VCaP (cell line): ENCODE measurements around the gene ABCA3.

Experiments
- H3K27ac ChIP-seq: fragments of 450-650 bp; 2 replicates; pipeline ENCODE4 v1.5.1; 2017
- TF ChIP-seq, protein P1 (sequence below): fragments of 450-650 bp; conservative IDR thresholded peaks from 2 replicates; pipeline ENCODE4 v1.5.1; 2017; ENCODE audit warnings: mild to moderate bottlenecking, moderate library complexity

Gene ABCA3

DNA sequence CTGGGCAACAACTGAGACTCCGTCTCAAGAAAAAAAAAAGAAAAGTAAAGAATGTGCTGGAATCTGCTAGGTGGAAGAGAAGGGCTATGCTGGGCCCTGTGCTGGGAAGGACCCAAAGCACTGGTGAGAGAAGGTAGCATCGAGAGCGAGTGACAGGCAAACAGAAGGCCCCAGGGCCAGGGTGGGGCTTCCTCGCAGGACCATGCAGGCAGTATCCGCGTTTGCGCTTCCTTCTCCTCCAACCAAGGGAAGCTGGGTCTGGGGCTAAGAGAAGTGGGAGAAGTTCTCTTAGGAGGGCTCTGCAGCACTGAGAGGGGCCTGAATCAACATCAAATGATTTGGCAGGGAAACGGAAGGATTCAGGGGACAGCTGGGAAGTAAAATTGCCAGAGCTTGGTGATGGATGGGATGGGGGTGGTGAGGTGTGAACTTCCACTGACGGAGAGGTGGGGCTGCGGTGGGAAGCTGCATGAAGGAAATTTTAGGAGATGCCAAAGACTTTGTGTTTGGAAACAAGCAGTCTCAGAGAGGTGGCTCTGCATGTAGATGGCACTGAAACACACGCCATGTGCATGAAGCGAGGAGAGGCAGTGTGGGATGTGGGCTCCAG is 83.9 kb downstream of the ABCA3 start:
- TF ChIP-seq, protein P1, sequence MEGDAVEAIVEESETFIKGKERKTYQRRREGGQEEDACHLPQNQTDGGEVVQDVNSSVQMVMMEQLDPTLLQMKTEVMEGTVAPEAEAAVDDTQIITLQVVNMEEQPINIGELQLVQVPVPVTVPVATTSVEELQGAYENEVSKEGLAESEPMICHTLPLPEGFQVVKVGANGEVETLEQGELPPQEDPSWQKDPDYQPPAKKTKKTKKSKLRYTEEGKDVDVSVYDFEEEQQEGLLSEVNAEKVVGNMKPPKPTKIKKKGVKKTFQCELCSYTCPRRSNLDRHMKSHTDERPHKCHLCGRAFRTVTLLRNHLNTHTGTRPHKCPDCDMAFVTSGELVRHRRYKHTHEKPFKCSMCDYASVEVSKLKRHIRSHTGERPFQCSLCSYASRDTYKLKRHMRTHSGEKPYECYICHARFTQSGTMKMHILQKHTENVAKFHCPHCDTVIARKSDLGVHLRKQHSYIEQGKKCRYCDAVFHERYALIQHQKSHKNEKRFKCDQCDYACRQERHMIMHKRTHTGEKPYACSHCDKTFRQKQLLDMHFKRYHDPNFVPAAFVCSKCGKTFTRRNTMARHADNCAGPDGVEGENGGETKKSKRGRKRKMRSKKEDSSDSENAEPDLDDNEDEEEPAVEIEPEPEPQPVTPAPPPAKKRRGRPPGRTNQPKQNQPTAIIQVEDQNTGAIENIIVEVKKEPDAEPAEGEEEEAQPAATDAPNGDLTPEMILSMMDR, result no peak
- no peak overlapping the region for H3K27ac ChIP-seq

DNA sequence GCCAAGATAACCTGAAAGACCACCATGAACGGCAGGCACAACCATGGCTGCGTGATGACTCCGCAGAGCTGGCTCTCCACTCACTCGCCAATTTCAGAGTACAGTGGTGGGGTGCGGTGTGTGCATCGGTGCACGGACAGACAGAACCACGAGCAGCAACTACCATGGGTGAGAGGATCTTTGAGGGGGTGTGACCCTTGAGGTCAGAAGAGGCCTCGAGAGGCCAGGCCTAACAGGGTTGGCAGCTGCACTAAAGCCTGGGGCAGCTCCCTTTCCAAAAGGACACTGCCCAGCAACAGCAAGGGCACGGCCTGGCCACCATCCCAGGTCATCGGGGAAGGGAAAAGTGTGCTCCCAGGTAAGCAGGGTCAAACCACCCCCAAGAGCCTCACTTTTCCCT is 87.2 kb downstream of the ABCA3 start:
- H3K27ac ChIP-seq, result no peak overlapping the region

DNA sequence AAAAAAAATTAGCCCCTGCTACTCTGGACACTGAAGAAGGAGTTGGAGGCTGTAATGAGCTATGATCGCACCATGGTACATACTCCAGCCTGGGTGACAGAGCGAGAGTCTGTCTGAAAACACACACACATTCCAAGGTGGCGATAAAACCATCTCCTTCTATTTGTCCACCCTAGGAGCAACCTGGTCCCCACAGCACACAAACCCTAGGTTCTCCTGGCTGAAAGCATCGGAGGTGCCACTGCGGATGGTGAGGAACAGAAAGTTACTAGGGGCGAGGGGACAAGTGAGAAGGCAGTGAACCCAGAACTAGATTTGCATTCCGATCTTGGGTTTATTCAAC is 87.8 kb downstream of the ABCA3 start:
- TF ChIP-seq, protein P1, result no peak
- peak overlapping the region; percentile 87 for H3K27ac ChIP-seq

More for the DNA sequence above, 87.2 kb downstream of the ABCA3 start:
- TF ChIP-seq, protein P1, result no peak

DNA sequence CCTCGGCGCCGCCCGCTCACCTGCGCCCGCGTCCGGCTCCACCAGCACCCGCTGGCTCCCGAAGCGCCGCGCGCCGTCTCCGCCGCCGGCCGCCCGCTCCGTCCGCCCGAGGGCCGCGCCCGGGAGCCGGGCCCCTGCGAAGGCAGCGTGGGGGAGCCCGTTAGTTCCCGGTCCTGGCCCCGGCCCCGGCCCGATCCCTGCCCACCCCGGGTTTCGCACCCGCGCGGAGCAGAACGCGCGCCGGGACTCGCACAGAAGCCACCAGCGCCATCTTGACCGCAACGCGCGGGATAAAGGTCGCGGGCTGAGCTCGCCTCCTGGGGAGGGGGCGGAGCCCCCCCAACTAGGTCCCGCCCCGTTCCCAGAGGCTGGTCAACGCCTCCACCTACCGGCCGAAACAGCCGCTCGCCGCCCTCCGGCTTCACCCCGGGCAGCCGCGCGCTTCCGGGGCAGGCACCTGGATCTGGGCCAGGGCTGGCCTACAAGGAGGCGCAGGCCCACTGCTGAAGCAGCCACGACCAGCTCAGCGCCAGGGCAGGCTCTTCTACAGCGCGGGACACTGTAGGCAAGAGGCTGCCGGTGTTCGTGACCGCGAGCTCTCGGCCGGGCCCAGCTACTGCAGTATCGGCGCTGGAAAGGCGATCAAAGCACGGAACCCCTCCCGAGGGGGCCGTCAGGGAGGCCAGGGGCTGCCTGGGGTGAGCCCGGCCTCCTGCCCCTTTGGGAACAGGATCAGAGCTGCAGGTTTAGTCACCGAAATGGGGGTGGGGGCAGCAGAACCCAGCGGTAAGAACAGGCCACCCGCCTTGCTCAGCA is 89.0 kb downstream of the ABCA3 start, which contains the start of gene ECI1:
Gene ECI1, minus strand, starts transcription at position 292 of the 816 bp plus-strand sequence. Its CDS starts 21 bp downstream, at position 271.
- TF ChIP-seq, protein P1, result peak; percentile 66
- peak within 1 kb of the TSS; percentile 87 for H3K27ac ChIP-seq

DNA sequence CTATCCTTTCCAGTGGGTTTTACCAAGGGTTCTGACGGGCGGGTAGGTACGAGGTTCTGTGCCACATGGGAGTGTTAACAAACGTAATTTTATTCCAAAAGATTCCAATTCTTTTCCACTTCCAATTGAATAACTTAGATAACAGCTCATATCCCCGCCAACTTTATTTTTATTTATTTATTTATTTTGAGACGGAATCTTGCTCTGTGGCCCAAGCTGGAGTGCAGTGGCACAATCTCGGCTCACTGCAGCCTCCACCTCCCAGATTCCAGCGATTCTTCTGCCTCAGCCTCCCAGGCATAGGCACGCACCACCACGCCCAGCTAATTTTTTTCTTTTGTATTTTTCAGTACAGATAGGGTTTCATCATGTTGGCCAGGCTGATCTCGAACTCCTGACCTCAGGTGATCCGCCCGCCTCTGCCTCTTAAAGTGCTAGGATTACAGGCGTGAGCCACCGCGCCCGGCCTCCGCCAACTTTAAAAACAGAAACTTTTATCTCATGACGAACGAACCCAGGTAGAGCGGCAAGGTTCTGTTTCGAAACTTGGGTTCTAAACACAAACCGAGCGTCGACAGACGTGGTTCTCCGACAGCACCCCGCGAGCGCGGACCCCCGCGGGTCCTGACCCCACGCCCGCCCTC is 89.8 kb downstream of the ABCA3 start:
- H3K27ac ChIP-seq, result peak overlapping the region; percentile 87
- TF ChIP-seq, protein P1, result no peak

DNA sequence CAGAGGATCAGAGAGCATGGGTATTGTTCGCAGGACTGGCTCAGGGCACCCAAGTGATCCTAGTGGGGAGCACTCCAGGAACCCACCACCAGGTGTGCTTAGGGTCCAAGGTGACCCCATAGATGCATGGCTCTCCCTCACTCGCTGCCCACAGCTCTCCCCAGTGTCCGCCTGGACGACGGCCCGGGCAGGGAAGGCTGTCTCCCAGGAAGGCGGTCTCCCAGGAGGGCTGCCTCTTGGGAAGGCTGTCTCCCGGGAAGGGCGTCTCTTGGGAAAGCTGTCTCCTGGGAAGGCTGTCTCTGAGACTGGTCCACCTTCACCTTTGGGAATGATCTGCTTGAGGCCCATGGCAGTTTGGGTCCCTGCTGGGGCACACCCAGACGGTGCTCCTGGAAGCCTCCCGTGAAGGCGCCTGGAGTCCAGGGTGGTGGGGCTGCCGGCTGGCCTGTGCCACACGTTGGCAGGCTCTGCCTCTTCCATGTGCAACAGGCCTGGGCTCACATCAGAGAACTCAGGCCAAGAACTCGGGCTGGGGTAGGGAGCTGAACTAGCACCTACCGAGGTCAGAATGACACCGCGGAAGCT is 94.1 kb downstream of the ABCA3 start:
- no peak overlapping the region for H3K27ac ChIP-seq
- TF ChIP-seq, protein P1, result no peak
